ENCODE data around the gene QSOX2.

Gene QSOX2

DNA sequence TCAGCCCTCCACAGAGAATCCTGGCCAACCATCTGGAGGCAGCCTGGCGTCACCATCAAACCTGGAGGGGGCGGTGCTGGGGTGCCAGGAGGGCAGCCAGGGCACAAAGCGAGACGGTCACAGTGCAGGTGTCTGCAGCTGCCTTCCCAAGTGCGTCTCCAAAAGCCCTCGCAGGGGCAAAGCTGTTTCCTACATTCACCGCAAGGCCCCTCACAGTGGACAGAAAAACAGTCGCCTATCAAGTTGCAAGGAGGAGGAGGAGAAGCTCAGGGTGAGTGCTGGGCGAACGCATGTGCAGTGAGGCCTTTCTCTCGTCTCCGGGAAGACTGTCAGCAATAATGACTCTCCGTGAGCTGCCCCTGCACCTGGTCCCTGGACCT, 22.7 kb downstream of the QSOX2 start:
- DNase-seq (ENCODE audit: low read depth in 2 of 2), result no peak

DNA sequence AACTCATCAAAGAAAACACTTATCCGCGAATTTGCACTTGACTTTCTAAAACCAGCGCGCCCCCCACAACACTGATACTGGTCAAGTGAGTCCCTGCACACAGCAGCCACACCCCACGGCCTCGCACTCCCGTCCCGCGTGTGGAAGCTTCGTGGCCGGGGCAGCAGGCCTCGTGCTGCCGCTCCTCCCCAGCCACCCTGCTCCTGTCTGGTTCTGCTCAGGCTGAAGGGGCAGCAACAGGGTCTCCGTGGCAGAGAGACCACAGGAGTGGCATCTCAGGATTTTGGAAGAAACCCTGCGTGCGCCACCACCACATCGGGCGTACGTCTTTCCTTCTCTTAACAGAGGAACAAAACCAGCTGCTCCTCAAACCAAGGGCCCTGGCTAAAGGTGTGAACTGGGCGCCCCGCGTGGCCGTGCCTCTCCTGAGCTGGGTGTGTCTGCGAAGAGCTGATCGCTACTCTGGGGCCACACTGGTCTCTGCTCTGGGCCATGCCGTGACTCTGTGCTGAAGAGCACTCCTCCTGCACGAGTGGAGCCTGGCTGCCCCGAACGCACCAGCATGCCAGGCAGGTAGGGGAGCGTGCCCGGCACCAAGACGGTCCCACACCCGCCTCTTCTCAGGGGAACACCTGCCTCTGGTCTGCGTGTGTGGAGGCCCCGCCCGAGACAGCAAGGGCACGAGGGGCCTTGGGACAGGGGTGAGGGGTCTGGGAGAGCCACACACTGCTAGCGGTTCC, 23.3 kb downstream of the QSOX2 start:
- no peak for DNase-seq (ENCODE audit: low read depth in 2 of 2)

DNA sequence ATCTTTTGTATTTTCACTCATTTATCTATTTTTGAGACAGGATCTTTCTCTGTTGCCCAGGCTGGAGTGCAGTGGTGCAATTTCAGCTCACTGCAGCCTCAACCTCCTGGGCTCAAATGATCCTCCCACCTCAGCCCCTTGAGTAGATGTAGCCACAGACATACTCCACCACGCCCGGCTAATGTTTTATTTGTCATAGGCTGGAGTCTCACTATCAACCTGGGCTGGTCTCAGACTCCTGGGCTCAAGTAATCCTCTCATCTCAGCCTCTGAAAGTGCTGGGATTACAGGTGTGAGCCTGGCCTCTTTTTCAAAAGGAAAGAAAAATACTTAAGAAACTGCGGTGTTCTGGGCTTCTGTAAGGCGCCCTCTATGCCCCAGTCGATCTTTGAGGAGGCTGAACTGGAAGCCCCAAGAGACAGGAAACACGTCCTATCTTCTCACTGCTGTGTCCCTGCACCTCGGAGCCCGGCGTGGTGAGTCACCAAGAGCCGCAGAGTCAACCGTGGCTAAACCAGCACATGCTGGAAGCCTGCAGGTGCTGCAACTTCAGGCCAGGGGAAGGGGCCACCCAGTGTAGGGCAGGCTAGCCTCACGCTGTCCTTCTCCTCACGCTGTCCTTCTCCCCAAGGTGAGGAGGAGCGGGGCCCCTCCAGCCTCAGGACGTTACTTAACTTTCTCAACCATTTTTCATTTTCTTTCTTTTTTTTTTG, 25.4 kb downstream of the QSOX2 start:
- DNase-seq (ENCODE audit: low read depth in 2 of 2), result no peak

DNA sequence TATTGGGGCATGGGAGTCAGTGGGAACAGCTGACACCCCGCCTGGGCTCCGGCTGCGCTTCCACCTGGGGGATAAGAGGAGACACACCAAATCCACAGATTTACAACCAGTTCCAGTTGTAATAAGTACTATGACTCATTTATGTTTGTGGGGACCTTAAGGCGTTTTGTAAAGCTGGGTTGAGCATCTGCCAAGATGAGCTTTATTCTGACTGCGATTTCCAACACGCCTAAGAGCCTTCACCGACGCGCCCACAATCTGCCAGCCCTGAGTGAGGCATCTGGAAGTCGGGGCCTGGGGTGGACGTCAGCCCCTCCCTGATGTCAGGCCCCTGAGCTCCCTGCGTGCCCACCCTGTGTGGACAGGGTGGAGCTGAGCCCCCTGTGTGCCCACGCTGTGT, 26.3 kb downstream of the QSOX2 start:
- peak; percentile 8 to 19 for DNase-seq (ENCODE audit: low read depth in 2 of 2)

DNA sequence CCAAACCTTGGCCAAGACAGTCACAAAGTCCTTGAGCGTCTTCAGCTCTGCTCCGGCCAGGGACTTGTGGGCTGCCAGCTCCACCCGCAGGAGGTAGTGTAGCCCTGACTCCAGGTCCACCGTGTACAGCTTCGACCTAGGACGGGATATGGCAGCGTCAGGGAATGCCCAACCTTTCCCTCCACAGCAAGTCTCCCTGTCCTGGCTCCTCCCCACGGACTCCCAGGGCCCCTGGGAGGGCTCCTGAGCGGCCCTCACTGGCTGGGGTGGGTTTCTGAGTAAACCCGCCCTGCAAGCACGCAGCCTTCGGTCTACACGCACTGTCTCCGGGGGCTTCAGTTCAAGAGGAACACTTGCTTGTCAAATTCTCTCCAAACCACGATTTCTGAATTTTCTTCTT, 26.9 kb downstream of the QSOX2 start:
- no peak for DNase-seq (ENCODE audit: low read depth in 2 of 2)

DNA sequence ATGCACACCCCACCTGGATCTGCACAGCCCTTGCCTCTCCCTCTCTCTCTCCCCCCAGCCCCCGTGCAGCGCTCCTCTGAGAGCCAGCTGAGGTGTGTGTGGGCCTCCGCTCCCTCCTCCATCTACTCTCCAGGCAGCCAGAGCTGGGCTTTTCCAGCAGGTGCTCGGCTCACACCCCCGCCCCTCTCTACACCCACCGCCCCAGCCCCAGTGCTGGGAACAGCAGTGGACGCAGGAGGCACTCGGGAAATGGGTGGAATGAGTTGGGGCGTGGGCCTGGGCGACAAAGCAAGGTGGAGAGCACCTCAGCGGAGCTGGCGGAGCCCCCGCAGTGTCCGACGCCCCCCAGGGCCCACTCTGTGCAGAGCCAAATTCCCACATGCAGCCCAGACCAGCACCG, 27.3 kb downstream of the QSOX2 start:
- DNase-seq (ENCODE audit: low read depth in 2 of 2), result no peak

DNA sequence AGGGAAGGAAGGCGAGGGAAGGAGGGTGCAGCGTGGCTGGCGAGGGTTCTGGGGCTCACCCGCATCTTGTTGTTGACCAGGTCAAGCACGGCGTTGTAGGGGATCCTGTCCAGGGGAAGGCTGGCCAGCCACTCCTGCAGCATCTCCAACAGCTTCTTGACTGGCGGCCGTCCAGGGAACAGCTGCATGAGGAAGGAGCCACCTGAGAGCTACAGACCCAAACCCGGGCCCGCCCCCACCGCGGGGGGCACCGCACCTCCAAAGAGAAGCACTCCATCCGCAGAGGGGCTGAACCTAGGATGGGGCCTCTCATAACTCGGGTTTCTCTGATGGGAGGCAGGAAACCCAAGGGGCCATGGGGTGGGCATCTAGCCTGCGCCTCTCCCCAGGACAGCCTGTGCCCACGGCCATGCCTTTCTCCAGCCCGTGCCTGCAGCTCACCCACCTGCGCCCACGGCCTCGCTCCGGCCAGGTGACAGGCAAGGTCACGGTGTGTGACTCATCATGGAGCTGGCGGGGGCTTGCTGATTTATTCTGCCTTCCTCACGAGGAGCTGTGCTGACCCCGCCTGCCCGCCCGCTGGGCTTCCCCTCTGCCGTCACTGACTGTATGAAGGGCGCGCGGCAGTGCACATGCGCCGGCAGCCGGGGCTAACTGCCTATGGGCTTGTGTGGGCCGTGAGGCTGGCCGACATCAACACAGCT, 28.9 kb downstream of the QSOX2 start:
- DNase-seq (ENCODE audit: low read depth in 2 of 2), result no peak

DNA sequence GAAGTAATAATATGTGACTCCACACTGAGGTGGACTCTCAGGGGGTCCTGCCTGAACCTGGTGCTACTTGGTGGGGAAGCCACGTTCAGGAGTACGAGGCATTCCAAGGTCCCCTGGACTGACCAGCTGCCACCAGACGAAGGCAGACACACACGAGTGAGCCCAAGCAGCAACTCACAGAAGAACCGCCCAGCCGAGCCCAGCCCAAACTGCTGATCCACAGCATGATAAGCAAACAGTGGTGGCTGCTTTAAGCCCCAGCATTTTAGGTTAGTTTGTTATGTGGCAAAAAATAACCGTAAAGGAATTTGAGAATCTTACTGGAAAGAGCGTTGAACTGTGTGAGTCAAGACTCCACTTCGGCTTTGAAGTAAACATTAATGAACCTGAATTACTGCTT, 31.9 kb downstream of the QSOX2 start:
- no peak for DNase-seq (ENCODE audit: low read depth in 2 of 2)

DNA sequence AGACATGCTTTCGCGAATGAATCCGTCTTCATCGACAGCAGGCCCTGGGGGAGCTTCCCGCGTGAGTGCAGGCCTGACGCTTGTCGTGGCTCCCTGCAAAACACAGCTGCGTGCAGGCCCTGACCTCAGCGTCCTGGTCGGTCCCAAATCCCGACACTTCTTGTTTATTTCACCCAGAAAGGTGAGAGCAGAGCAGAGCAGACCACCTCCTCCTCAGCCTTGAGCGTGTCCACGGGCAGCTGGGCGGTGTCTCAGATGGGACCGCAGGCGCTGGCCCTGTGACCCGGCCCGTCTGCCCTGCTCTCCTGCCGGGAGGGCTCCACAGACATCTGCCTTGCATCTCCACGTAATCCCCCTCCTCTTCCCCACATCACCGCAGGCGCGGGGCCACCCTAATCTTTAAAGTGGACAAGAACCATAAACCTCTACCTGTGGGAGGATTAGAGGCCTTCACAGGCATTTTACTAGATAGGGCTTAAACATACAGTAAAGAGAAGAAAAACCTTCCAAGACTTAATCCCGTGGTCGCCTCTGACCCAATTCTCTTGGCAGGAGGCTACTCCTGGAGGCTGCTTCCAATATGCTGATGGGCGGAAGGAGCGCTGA, 33.2 kb downstream of the QSOX2 start:
- DNase-seq (ENCODE audit: low read depth in 2 of 2), result no peak

DNA sequence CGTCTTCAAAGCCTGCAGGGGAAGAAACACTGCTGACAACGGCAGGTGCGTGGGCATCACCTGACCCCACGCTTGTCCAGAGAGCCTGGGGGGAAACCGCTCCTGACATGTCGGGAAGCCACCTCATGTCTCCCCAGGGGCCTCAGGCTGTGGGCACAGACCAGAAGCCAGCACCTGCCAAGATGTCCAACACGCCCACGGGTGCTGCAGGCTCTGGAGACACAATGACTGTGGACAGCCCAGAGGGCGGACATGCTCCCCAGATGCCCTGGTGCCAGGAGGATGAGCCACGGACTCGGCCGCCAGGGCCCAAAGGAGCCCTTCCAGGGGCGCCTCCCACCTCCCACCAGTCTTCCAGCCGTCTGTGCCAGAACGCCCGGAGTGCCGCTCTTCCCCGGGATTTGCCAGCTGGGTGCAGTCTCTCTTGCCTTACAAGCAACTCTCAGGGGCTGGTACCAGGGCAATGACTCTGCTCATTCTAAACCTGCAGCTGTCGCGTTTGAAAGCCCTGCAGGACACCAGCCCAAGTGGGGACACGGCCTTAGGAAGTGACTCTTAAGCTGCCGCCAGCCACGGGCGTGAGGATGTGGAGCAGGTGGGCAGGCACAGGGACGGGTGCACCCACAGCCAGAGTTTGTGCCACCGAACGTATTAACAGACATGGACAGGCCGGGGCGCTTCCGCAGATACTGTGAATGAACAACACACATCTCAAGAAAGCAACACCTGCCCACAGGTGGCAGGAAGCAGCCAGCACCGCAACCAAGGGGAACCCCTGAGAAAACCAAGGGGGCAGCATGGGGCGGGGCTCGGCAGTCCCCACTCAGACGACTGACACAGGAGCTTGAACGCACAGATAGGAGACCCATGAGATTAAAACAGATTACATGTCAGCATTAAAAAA, 33.9 kb downstream of the QSOX2 start:
- DNase-seq (ENCODE audit: low read depth in 2 of 2), result no peak

DNA sequence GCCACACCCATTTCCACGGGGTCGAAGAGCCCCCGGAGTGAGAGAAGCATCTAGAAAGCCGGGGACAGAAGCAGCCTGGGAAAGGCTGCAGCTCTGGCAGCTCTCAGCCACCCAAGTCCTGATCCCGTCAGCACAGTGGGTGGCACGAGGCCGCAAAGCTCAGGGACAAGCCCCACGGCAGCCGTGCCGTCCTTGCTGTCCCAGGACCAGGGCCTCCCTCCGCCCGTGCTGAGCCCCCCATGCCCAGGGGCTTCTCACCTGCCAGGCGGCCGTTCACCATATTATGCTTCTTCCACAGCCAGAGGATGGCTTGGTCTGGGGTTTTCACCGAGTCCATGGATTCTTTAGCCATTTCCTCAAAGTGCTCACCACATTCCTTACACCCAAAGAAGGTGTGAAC, 34.6 kb downstream of the QSOX2 start:
- DNase-seq (ENCODE audit: low read depth in 2 of 2), result no peak

DNA sequence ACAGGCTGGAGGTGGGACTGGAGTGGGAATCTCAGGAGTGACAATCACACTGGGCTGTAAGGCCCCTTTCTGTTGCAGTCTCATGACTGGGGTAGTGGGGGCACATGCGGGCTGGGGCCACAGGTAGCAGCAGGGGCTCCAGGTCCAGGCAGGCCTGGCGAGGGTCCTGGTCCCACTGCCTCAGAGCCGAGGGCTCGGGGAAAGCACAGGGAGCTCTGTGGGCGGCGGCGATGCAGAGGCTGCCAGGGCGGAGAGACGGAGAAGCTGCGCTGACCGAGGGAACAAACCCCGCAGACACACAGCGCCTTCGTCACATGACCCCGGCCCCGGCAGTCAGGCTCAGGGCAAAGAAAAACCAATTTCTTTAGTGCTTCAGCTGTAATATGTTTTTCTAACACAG, 35.3 kb downstream of the QSOX2 start:
- DNase-seq (ENCODE audit: low read depth in 2 of 2), result no peak

DNA sequence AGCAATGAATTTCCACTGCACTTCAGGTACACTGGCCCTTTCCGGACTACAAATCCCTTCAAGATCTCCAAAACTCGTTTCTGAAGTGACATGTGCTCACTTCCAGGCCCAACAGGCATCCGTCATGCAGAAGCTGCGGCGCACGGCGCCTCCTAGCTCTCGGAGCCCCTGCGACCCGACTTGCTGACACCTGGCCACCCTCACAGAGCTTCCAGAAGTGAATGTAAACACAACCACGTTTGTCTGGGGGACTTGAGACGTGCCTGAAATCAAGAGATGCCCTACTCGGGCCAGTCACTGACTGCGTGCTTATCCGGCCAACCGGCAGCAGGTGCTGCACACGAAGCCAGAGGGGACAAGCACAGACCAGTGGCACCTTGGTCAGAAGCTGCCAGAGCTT, 35.8 kb downstream of the QSOX2 start:
- DNase-seq (ENCODE audit: low read depth in 2 of 2), result no peak

DNA sequence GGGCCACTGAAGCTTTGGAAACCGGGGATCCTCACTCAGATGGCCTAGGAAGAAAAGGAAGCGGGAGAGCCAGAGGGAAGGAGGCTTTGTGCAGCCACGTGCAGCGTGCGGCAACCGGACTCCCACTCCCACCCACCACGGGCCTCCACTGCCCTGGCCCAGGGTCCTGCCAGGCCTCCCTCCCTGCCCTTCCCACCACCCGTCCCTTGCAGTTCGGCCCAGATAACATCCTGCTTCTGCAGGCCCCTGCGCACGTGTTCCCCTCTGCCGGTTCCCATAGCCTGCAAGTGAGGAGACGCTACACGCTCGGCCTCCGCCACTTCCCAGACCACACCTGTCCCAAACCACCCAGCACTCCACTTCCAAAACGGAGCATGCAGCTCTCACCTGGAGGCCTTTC, 36.4 kb downstream of the QSOX2 start:
- DNase-seq (ENCODE audit: low read depth in 2 of 2), result no peak

DNA sequence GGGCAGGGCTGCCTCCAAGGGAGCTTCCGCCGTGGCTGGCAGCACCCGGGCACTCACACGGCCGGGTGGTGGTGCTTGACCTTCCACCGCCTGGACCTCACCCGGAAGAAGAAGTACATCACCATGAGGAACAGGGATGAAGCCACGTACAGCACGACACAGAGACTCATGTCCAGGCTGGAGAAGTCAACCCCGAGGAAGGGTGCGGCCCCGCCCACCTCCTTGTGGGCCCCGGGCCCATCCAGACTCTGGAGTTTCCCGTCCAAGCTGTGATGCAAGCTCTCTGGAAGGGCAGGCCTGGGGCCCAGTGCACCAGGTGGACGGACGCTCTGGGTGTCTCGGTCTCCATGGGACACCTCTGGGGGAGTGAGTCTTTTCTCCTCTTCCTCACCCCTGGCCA, 36.9 kb downstream of the QSOX2 start:
- no peak for DNase-seq (ENCODE audit: low read depth in 2 of 2)

DNA sequence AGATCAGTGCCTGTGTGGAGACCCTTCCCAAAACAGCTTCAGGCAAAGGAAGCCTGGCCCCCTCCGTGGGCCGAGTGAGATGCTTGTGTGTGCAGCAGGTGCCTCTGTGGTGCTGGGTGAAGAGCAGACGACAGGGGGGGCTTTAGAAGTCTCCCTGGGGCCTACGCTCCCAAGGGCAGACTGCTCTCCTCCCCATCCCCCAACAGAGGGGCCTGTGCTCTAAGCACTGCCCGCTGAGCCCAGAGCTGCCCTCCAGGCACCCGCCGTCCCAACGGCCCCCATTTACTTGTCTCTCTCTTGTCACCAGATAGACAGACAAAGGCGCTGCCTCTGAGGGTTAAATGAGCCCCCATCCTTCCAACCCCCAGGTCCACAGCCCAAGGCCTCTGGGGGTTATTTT, 38.0 kb downstream of the QSOX2 start:
- no peak for DNase-seq (ENCODE audit: low read depth in 2 of 2)

DNA sequence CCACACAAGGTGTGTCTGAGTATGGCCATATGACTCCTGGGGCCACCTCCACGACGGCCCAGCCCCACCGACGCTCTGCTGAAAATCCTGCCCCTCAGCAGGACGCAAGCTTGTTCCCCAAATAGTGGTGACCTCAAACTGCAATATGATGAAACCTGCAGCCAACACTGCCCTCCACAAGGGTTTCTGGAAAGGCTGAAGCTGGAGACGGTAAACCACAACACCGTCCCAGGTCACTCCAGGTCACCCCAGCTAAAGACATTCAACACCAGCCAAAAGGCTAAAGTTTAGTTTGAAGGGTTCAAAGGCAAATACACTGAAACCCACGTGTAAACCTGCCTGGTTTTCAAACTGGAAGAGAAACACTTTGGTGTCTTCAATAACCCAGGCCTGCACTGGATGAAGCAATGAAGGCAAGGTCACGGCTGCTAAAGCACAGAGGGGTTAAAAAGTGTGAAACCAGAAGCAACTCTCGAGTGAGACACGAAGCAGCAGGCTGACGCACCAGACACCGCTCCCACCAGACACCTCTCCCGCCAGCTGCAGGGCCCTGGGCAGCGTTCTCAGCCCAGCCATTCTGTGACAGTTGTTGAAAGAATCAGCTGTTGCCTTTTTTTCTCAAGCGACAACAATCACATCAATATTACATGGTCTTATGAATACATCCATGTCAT, 38.9 kb downstream of the QSOX2 start:
- DNase-seq (ENCODE audit: low read depth in 2 of 2), result no peak

DNA sequence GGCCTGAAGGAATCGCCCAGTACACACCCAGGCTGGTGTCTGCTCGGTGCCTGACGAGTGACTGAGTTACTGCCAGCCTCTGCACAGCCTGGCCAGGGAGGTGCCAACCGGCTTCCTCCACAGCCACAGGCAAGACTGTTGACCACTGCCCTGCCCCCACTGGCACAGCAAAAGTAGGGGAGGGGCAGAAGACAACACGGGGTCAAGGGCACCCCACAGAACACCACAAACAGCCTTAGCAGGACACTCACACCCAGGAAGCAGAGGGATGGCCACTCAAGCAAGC, 40.0 kb downstream of the QSOX2 start:
- no peak for DNase-seq (ENCODE audit: low read depth in 2 of 2)

DNA sequence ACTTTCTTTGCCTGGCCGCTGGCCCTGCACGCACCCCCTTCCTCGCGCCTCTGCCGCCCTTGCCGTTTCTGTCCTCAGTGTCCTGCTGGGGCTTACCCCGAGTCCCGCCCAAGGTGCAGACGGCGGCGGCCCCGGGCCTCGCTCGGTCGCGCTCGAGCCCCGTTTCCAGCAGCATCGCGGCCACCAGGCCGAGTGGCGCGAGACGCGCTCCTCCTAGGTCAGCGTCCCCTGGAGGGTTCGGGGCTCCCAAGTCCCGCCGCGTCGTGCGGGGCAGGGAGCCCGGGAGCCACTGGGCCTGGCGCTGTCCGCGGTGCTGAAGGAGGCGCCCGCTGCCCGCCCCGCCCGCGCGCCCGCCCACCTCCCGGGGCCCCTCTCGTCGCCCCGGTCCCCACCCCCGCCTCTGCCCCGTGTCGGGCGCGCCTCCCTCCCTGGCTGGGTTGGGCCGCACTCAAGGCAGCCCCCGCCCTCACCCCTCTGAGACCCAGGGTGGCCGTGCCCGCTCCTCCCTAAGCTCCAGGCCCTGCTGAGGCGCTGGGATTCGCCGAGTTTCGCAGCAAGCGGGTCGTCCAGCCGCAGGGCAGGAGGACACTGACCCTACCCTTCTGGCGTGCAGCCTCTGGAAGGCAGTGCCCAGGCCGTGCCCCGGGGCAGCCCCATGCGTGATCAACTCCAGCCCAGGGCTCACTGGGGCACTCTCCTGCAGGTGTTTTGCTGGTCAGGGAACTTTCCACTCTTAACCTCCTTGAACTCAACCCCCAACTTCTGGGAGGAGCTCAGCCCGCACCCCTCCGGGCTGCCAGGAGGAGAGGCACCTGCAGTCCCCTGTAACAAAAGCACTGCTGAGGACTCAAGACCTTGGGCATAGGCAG, 40.5 kb downstream of the QSOX2 start, which contains the start of gene LHX3:
LHX3 (minus strand) TSS at position 291 of the 869 bp plus-strand sequence; CDS start at position 175, 116 bp downstream.
- DNase-seq (ENCODE audit: low read depth in 2 of 2), result no peak

DNA sequence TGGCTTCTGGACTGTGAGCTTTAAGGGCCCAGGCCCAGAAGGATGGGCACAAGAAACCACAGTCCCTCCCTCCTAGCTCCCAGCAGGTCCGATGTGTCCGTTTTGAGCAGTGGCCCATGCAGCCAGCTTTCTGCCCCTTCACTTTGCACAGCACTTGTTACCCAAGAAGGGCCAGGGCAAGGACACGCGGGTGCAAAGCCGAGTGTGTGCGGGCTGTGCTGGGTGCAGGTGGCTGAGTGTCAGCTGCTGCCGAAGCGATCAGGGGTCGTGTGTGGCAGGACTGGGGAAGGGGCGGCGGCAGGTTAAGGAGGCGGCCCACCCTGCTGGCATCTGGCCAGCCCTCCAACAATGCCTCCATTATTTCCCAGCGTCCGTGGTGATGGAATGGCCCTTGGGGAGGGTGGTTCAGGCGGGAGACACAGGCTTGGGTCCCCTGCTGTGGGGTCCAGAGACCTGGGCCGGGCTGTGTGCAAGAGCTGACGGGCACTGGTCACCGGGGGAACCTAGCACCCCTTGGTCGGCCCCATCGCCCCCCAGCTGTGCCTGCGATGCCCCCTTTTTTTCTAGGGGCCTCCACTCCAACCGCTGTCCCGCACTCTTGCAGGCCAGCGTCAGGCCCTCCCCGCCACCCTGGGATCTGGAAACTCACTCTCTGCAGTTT, 41.3 kb downstream of the QSOX2 start:
- no peak for DNase-seq (ENCODE audit: low read depth in 2 of 2)

Data from fibroblast of skin of left quadriceps (primary cell).